ENCODE measurements around the gene CCNT2.

GRCh38 chr2:134933732-134934131 lies 15.1 kb downstream of the CCNT2 start:
- no peak for TF ChIP-seq EP300 (IDR thresholded peaks at IDR 0.05)
- TF ChIP-seq, protein P1, sequence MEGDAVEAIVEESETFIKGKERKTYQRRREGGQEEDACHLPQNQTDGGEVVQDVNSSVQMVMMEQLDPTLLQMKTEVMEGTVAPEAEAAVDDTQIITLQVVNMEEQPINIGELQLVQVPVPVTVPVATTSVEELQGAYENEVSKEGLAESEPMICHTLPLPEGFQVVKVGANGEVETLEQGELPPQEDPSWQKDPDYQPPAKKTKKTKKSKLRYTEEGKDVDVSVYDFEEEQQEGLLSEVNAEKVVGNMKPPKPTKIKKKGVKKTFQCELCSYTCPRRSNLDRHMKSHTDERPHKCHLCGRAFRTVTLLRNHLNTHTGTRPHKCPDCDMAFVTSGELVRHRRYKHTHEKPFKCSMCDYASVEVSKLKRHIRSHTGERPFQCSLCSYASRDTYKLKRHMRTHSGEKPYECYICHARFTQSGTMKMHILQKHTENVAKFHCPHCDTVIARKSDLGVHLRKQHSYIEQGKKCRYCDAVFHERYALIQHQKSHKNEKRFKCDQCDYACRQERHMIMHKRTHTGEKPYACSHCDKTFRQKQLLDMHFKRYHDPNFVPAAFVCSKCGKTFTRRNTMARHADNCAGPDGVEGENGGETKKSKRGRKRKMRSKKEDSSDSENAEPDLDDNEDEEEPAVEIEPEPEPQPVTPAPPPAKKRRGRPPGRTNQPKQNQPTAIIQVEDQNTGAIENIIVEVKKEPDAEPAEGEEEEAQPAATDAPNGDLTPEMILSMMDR (IDR thresholded peaks at IDR 0.05) = no peak

Measured in sigmoid colon (tissue), 4 donors.